Hematopoietic multipotent progenitor cell (in vitro differentiated cells): ENCODE measurements around the gene PLCG2. TPM values are rescaled to one million over a fixed set of nuclear protein-coding genes. Genes with fewer than 3 reads are reported as not detected.
A peak's percentile ranks its signal among the peaks of the same experiment; 100 is the strongest.

Experiments
- DNase-seq, 3 donors: peaks; one replicate each; pipeline ENCODE4 v3.0.0-alpha.2; 2011 to 2015; ENCODE audit warnings: low read depth in 2 of 3, low spot score in 2 of 3
- total RNA-seq: library from RNA; depleted of rRNA; stranded (reverse); fragments of >200 nt; gene quantifications from one replicate; pipeline ENCODE4 v1.2.3, GENCODE V29; 2012

Gene PLCG2
- total RNA-seq, 1 donor: 70.3 TPM

DNA sequence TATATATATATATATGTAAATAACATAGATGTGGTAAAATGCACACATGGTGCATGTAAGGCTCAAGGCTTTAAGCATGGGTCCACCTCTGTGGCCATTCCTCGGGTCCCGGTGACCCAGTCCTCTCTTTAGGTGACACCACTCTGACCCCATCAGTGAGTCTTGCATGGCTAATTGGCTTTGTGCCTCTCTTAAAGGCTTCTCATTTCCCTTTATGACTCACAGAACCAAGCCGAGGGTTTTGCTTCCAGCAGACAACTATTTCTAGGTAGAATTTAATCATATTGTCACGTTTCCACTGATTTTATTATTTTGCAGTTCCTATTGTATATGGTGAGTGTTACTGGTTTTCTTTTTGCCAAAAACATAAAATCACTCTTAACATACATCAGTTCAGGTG is 59.7 kb downstream of the PLCG2 start:
- no peak for DNase-seq

DNA sequence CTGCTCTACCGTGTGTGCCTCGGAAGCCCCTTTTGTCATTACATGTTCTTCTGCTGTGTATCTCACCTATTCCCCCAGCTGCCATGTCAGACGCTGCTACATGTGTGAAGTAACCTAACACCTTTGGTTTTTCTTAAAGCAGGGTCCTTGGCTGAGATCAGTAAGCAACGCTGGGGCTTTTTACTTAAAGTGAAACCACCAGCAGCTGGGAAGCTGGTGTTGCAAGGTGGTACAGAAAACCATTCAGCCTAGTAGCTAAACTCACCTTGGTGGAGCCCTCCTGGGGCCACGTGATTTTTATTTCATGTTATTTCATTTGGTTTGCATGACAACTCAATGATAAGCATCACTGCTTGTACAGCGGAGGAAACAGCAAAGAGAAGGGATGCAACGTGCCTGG is 62.6 kb downstream of the PLCG2 start:
- peak in 1 of 3 donors; percentile 29 for DNase-seq

DNA sequence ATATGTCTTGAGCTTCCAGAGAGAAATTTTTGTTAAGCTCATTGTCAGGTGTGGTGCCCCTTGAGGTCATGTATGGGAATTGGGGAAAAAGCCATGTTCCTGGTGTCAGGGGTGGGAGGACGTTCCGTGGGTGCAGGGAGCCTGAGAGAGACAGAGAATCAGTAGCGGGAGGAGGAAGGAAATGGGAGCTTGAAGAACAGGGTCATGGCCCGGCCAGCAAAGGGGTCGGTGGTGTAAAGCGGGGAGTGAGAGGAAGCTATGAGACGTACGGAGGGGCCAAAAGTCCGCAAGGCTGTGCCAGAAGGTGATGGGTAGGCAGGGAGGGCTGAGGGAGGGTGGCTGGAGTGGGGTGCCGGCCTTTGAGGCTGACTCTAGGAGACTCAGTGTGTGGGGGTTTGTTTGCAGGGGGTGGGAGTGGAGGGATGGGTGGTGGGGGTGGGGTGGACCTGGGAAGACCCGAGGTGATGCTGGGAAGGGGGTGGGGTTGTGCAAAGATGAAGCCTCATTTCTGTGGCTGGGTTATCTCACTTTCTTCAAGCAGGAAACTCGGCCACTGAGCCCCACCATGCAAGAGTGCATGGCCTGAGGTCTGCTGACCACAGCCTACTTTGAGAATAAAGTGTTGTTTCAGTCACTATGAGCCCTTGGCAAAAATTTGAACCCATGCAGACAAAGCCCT is 63.6 kb downstream of the PLCG2 start:
- no peak for DNase-seq

DNA sequence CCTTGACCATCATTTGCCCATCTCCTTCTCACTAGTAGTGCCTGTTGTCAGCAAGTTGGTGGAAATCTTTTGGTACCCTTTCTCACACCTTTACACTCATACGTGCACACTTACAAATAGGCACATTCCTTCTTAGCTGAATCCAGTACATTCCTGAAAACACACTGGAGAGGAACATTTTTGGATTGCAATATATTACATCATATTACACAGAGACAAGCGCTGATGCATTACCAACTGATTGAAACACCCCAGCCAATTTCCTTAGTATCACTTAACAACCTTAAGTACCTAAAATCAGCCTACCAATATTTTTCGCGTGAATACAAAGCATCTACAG is 64.1 kb downstream of the PLCG2 start:
- no peak for DNase-seq

DNA sequence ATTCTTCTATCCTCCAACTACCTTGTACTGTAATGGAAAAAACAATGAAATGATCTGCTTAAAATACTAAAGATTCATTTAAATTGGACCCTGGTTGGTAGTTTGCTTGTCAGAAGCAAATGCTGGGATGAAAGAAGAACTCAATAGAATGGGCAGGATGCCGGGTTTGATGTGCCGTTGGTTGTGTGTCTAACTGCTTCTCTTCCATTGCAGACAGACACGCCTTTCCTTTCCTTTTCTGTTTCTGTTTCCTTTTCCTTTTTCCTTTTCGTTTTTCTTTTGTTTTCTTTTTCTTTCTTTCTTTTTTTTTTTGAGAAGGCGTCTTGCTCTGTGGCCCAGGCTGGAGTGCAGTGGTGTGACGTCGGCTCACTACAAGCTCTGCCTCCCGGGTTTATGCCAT is 64.6 kb downstream of the PLCG2 start:
- no peak for DNase-seq

DNA sequence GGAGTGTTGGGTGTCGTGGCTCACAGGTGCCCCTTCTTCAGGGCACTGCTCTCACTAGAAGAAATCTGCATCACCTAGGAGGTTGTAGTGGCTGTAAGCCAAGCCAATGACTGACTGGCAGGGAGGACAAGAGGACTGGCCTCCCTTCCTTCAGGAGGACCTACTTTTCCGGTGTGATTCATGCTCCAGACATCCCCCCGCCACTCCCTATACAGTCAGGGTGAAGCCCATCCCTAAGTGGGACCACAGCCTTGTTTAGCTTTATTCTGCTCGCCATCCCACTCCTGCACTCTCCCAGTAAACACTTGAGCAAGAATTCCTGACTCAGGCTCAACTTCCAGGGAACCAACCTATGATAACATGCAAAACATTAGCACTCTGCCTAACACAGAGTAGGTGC is 67.0 kb downstream of the PLCG2 start:
- no peak for DNase-seq

DNA sequence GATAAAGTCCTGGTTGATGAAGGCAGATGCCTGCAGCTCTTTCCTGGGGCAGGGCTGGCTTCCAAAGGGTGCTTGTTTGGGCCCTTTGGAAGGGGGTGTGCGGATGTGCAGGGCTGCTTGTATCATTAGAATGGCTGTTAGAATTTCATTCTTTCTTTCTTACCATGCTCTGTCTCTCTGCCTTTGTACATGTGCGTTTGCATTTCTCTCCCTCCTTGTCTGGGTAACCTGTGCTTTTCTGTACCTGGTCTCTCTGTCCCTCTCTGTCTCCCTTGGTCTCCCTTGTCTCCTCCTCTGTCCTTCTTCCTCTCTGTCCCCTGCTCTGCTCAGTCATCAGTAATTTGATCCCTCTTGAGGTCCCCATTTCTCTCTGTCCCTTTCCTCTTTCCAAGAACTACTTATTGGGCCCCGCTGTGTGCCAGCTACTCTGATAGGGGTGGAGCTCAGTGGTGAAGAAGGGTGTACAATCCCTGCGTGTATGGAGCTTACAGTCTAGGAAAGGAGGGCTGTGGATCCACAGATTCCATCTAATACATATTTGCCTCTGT is 69.3 kb downstream of the PLCG2 start:
- DNase-seq: no peak

DNA sequence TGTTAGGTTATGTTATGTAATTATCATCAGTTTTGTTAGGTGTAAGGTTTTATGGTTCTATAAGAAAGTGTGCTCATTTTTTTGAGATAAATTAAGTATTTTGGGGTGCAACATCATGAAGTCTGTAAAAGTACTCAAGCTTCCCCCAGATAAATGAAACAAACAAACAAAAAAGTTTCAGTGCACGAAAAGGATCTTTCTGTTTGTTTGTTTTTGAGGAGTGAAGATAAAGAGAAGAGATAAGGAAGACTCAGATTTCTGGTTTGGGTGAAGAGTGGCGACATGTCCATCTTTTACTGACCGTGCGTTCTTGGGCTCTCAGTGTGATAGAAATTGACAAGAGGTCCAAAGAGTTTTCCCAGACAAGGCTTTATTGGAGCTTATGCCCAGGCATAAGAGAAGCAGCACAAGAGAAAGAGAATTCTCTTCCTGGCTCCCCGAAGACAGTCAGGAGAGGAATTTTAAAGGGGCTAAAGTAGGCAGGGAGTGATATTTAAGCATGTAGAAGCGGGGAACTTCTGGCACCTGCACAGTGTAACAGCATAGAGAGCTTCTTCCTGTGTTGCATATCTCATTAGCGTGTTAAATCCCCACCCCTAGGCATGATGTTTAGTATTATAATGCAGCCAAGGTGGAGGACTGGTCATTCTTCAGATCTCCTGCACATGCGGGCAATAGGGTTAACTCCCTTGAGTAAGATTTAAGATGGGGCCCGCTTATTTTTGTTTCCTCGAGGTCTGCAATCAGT is 71.3 kb downstream of the PLCG2 start:
- no peak for DNase-seq

DNA sequence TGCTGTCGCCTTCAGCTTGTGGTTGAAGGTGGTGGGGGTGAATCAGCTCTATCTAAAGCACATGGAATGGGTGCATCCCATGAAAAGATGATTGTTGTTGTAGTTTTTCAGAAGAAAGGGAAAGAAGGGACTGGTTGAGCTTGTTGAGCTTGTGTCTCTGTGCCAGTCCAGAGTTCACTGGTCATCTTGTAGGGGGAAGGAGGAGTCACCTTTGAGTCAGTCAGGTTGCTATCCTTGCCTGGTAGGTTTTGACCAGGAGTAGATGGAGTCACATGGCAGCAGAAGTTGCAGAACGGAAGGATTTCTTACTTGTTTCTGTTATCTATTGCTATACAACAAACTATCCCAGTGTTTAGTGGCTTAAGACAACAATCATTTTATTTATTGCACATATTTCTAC is 73.3 kb downstream of the PLCG2 start:
- no peak for DNase-seq

DNA sequence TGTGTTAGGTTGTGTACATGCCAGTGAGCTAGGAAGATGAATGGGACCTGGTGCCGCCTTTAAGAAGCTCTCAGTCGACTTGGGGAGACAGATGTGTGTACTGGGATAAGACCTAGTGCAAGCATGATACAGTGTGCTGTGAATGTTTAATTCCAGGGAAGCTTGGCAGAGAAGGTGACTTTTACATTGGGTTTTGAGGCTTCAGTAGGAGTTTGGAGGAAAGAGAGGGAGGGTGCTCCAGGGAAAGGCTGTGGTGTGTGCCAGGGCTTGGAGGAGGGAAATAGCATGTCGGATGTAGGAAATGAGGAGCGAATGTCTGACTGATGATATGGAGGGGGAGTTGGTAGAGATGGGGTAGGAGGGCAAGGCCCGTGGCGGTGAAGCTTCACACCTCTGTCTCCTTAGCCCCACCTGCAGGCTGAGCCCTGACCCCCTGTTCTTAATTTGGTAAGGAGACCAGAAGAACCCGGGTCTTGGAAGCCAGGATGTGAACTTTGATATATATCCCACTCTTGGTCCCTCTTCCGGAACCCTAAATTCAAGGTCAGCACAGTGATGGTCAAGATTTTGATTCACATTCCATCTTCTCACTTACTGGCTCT is 76.6 kb downstream of the PLCG2 start:
- DNase-seq: no peak

DNA sequence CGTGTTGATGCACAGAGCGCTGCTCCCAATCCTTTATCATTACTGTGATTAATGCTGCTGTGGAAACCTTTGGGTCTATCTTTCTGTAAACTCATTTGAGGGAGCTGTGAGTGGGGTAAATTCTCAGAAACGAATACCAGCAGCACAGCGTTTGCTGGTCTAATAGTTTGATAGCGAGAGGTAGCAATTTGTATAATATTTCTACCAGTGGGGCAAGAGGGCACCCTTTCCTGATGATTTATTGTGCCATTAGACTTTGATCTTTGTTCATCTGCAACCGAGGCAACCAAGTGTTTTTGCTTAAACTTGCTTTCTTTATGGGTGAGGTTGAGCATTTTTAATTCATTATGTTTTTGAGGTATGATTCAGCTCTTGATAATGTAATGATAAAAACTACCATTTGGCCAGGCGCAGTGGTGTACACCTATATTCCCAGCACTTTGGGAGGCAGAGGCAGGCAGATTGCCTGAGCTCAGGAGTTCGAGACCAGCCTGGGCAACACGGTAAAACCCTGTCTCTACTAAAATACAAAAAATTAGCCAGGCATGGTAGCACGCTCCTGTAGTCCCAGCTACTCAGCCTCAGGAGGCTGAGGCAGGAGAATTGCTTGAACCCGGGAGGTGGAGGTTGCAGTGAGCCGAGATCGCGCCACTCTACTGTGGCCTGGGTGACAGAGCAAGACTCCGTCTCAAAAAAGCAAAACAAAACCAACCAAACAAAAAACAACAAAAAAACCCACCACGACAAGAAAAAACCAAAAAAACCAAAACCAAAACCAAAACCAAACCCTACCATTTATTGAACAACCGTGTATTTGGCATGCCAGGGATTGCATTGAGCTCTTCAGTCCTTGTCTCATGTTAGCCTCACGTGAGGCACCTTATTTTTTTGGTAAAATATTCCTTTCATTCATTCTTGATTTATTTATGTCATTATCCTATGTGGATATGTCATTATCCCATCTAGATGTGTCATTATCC is 81.5 kb downstream of the PLCG2 start:
- DNase-seq: no peak

DNA sequence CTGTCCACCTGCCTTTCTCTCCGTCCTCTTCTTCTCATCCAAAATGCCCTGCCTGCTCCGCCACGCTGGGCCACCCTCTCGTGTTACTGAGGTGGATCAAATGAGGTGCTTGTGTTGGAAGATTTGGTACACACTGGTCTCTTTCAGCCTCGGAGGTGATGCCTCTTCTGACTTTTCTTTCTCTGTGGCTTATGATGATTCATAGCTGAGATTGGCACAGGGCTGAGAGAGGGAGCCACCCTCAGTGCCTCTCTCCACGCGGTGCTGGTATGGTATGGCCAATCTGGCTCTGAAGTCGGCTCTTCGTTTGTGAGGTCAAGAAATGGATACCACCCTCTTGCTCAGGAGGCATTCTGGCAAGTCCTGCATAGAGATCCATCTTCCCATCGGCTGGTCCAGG is 82.4 kb downstream of the PLCG2 start:
- DNase-seq: no peak

DNA sequence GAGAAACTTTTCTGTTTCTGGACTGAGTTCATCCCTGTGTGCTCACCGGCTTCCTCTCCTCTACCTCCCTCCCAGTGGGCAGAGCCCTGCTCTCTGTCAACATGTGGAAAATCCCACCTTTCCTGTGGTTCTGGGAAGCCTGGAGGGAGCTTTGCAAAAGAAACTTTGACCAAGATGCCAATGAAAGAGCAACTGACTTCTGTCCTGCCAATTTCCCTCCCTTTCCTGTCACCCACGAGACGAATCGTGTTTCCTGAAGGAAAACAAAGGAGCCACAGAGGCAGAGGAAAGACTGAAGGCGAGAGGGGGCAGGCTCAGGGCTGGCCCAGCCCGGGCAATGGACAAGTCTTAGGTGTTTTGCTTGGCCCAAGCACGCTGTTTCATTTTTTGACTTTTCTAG is 82.8 kb downstream of the PLCG2 start:
- DNase-seq: no peak

DNA sequence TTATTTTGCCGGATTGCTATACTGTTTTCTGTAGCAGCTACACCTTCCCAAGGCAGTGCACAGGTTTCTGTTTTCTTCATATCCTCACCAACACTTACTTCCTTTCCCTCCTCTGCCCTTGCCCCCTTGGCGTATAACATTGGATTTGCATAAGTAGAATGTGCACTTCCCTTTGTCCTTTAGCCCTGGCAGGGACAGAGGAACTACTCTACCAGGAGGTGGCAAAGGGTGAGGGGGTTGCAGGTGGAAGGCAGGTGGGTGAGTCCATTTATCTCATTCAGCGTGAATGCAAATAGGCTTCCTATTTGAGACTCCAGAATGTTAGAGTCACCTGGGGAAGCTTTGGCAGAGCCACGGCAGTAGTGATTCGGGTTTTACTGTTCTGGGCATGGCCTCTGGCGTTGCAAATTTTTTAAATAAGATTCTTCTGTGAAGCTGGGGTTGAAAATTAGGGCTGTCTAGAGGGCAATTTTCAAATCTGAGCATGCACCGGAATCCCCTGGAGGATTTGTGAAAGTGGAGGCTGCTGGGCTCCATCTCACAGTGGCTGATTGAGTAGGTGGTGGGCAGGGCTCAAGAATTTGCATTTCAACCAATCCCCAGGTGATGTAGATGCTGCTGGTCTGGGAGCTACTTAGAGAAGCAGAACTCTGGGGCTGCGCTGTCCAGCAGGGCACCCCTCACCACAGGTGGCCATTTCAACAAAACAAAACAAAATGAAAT is 84.7 kb downstream of the PLCG2 start:
- no peak for DNase-seq

DNA sequence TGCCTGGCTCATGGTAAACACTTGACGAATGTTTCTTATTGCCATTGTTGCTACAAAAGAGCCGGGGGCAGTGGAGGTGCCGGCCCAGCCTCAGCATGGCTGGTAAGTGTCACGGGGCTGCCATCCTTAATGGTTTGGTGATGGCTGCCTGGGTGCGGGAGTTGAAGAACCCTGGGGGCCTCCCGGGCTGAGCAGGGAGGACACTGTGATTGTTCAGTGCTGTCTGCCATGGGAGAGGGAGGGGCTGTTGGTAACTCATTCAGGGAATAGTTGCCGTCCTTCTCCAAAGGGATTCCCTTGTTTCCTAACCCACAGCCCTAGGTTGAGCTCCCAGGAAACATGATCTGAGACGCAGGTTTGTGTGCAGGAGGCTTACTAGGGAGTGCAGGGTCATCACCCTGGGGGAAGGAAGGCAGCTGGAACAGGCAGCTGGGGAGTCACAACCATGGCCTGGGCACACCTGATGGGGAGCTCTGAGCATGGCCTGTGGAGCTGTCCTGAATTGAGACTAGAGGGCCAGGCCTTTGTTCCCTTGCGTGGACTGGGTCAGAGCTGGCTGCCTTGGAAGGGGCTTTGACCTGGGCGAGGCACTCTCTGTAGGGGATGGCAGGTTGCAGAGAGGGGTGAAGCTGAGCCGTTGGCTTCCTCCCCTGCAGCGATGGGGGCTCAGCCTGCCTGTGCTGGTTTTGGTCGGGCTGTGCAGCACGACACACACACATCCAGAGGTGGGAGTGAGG is 85.7 kb downstream of the PLCG2 start:
- no peak for DNase-seq

DNA sequence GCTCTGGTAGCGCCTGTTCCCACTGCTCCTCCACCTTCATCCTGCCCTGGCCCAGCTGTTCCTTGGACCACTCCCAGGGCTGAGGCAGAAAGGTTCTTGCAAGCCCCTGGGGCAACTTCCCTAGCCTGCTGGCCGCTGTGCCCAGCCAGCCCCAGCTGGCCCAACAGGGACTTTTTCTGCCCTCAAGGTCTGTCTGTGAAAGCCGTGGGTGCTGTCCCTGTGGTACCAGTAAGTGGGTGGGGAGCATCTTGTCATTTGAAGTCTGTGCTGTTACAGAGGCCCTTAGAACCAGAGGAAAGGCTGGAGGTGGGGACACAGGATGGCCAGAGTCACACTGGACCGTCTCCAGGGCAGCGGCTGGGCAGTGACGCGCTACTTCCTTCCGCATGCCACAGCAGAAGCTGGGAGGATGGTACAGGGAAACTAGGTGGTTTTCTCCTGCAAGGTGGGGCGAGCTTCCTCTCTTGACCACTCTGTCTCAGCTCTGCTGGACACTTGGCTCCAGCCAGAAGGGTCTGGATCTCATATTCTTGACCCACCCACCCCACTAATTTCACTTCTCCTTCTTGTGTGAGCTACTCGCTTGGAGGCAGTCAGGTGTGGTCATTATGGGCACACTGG is 87.8 kb downstream of the PLCG2 start:
- no peak for DNase-seq

DNA sequence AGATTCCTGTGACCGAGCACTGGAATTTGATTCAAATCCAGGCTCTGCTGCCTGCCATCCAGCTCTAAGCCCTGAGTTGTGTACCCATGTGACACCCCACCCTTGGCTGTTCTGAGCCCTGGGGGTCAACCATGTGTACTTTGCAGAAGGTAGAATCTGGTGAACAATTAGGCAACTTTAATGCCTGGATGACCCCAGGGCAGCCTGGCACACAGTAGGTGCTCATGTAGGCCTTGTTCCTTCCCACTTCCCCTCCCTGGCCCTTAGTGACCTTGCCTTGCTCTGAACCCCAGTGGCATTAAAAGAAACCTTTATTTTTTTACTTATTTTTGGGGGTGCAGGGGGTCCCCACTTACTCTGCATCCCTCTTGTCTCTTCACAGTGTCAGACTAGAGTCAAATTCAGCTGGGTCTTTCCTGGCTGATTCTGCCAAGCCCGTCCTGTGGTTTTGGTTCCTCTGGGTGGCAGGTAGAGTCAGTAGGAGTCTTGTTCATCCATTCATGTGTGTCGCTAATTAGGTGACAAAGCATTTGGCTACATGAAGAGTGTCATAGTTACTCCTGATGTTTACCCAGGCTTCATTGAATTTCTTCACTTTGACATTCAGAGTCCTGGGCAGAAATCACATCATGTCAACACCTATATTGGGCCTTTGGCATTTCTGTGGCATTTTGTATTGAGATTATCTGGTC is 89.1 kb downstream of the PLCG2 start:
- no peak for DNase-seq

DNA sequence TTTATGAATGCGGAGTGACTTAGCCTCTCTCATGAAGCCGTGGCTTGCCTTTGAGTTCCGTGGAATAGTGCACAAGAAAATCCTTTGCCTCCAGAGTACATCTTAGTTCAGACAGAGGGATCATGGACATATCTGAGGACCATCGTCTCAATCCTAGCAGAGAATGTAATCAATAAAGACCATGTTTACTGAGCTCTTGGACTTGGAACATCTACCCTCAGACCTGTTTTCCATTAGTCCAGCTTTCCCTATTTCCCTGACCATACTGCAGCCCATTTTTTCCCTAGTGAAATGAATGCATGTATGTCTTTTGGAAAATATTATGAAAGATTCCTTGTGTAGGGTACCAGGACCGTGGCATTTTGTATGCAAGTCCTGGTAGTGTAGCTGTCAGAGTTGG is 90.2 kb downstream of the PLCG2 start:
- DNase-seq: no peak
